H9 (cell line): ENCODE measurements around the gene CPT1B. TPM values are rescaled to one million over a fixed set of nuclear protein-coding genes. Genes with fewer than 3 reads are reported as not detected.

Source experiments
- DNase-seq: peaks from one replicate; pipeline ENCODE4 v3.0.0-alpha.2; 2017
- H2AFZ ChIP-seq: one replicate; pipeline ENCODE4 v1.6.1; 2013; ENCODE audit warnings: mild to moderate bottlenecking, low read length, control low read depth, moderate library complexity
- H2AK5ac ChIP-seq: 2 replicates; pipeline ENCODE4 v1.6.1; 2013; ENCODE audit warnings: low read length, control low read depth, mixed read lengths; ENCODE audit not compliant: insufficient read length
- H2BK120ac ChIP-seq: one replicate; pipeline ENCODE4 v1.6.1; 2013; ENCODE audit warnings: low read depth, mild to moderate bottlenecking, low read length, control low read depth, inconsistent platforms; ENCODE audit not compliant: poor library complexity, severe bottlenecking
- H2BK12ac ChIP-seq: 2 replicates; pipeline ENCODE4 v1.6.1; 2013; ENCODE audit warnings: low read length, control low read depth, mixed read lengths, low read depth; ENCODE audit not compliant: insufficient read length
- H2BK15ac ChIP-seq: 2 replicates; pipeline ENCODE4 v1.6.1; 2013; ENCODE audit warnings: low read depth, low read length, control low read depth
- H2BK20ac ChIP-seq: one replicate; pipeline ENCODE4 v1.6.1; 2013; ENCODE audit warnings: low read depth, mild to moderate bottlenecking, low read length, control low read depth, inconsistent platforms; ENCODE audit not compliant: poor library complexity, severe bottlenecking
- H2BK5ac ChIP-seq: 2 replicates; pipeline ENCODE4 v1.6.1; 2013; ENCODE audit warnings: low read length, control low read depth, mixed read lengths; ENCODE audit not compliant: insufficient read length
- H3K14ac ChIP-seq: 2 replicates; pipeline ENCODE4 v1.6.1; 2013; ENCODE audit warnings: low read length, control low read depth; ENCODE audit not compliant: insufficient read depth
- H3K18ac ChIP-seq: 2 replicates; pipeline ENCODE4 v1.6.1; 2013; ENCODE audit warnings: low read depth, mild to moderate bottlenecking, mixed read lengths, low read length, control low read depth; ENCODE audit not compliant: insufficient read length
- H3K23ac ChIP-seq: 2 replicates; pipeline ENCODE4 v1.6.1; 2013; ENCODE audit warnings: low read length, control low read depth, mixed read lengths, low read depth; ENCODE audit not compliant: insufficient read length
- H3K23me2 ChIP-seq: 2 replicates; pipeline ENCODE4 v1.6.1; 2013; ENCODE audit warnings: low read depth, mild to moderate bottlenecking, mixed read lengths, low read length, control low read depth; ENCODE audit not compliant: insufficient read length, poor library complexity, severe bottlenecking
- H3K27ac ChIP-seq: 2 replicates; pipeline ENCODE4 v1.5.1; 2013; ENCODE audit warnings: low read length, control low read depth, mixed read lengths, low read depth; ENCODE audit not compliant: insufficient read length
- H3K27me3 ChIP-seq: 2 replicates; pipeline ENCODE4 v1.6.1; 2013; ENCODE audit warnings: low read length, control low read depth, inconsistent platforms; ENCODE audit not compliant: insufficient read depth
- H3K4ac ChIP-seq: 2 replicates; pipeline ENCODE4 v1.6.1; 2013; ENCODE audit warnings: low read depth, mild to moderate bottlenecking, control low read depth, inconsistent platforms, low read length, moderate library complexity
- H3K4me1 ChIP-seq: 2 replicates; pipeline ENCODE4 v1.6.1; 2013; ENCODE audit warnings: low read length, control low read depth, inconsistent platforms; ENCODE audit not compliant: insufficient read depth
- H3K4me2 ChIP-seq: 2 replicates; pipeline ENCODE4 v1.6.1; 2013; ENCODE audit warnings: low read length, control low read depth, mixed read lengths; ENCODE audit not compliant: insufficient read length, insufficient read depth
- H3K56ac ChIP-seq: 2 replicates; pipeline ENCODE4 v1.6.1; 2013; ENCODE audit warnings: low read depth, mild to moderate bottlenecking, mixed read lengths, low read length, control low read depth; ENCODE audit not compliant: insufficient read length
- H3K79me1 ChIP-seq: 2 replicates; pipeline ENCODE4 v1.6.1; 2013; ENCODE audit warnings: low read depth, mild to moderate bottlenecking, moderate library complexity, low read length, control low read depth, inconsistent platforms; ENCODE audit not compliant: insufficient read depth, poor library complexity, severe bottlenecking
- H3K79me2 ChIP-seq: 2 replicates; pipeline ENCODE4 v1.6.1; 2013; ENCODE audit warnings: low read length, control low read depth, inconsistent platforms; ENCODE audit not compliant: insufficient read depth
- H3K9ac ChIP-seq: 2 replicates; pipeline ENCODE4 v1.6.1; 2013; ENCODE audit warnings: low read length, control low read depth, mixed read lengths; ENCODE audit not compliant: insufficient read length; ENCODE audit errors: extremely low read depth
- H3K9me3 ChIP-seq: one replicate; pipeline ENCODE4 v1.6.1; 2013; ENCODE audit warnings: low read depth, low read length, inconsistent platforms; ENCODE audit not compliant: control insufficient read depth
- H3T11ph ChIP-seq: one replicate; pipeline ENCODE4 v1.6.1; 2013; ENCODE audit warnings: mild to moderate bottlenecking, low read length, control low read depth, inconsistent platforms
- H4K20me1 ChIP-seq: one replicate; pipeline ENCODE4 v1.6.1; 2013; ENCODE audit not compliant: control insufficient read depth, insufficient read length, insufficient read depth
- H4K5ac ChIP-seq: 2 replicates; pipeline ENCODE4 v1.6.1; 2013; ENCODE audit warnings: low read depth, mild to moderate bottlenecking, mixed read lengths, low read length, control low read depth; ENCODE audit not compliant: insufficient read length
- H4K8ac ChIP-seq: replicated peaks from 2 replicates; pipeline ENCODE4 v1.6.1; 2013; ENCODE audit warnings: low read length, control low read depth, mixed read lengths, low read depth; ENCODE audit not compliant: insufficient read length
- H4K91ac ChIP-seq: 2 replicates; pipeline ENCODE4 v1.6.1; 2013; ENCODE audit warnings: low read depth, mild to moderate bottlenecking, moderate library complexity, mixed read lengths, low read length, control low read depth; ENCODE audit not compliant: insufficient read length
- H3K27ac Mint-ChIP-seq, 3 experiments: 2 replicates in 2 of 3; 3 replicates in 1 of 3; pipeline ENCODE4 v1.8.0; 2020 to 2021; ENCODE audit warnings: mixed read lengths in 3 of 3, mild to moderate bottlenecking in 1 of 3, moderate library complexity in 1 of 3
- H3K27me3 Mint-ChIP-seq: 2 replicates; pipeline ENCODE4 v1.8.0; 2021; ENCODE audit warnings: low read depth, mild to moderate bottlenecking, moderate library complexity, mixed read lengths
- H3K36me3 Mint-ChIP-seq, 3 experiments: 2 replicates in 2 of 3; 3 replicates in 1 of 3; pipeline ENCODE4 v1.8.0; 2020 to 2021; ENCODE audit warnings: low read depth in 3 of 3, mixed read lengths in 3 of 3; ENCODE audit not compliant: insufficient read depth in 1 of 3
- H3K4me1 Mint-ChIP-seq, 2 experiments: 2 replicates each; pipeline ENCODE4 v1.8.0; 2020; ENCODE audit warnings: mixed read lengths in 2 of 2
- H3K4me3 Mint-ChIP-seq, 2 experiments: 2 replicates in 1 of 2; 3 replicates in 1 of 2; pipeline ENCODE4 v1.8.0; 2020 to 2021; ENCODE audit warnings: mild to moderate bottlenecking in 2 of 2, mixed read lengths in 2 of 2, moderate library complexity in 1 of 2
- H3K9me3 Mint-ChIP-seq, 2 experiments: 2 replicates in 1 of 2; 3 replicates in 1 of 2; pipeline ENCODE4 v1.8.0; 2020; ENCODE audit warnings: mild to moderate bottlenecking in 2 of 2, mixed read lengths in 2 of 2, moderate library complexity in 1 of 2
- CTCF ChIP-seq: fragments of 200-600 bp; sonication (generic); conservative IDR thresholded peaks from 3 replicates; pipeline ENCODE4 v1.8.0; 2021; ENCODE audit warnings: antibody characterized with exemption, mild to moderate bottlenecking
- WGBS: extraction: QIAGEN DNeasy Blood & Tissue Kit; methylation state at CpG from one replicate; pipeline ENCODE4 v1.1.7; 2013; ENCODE audit warnings: missing lambda C conversion rate, low lambda C conversion rate, mixed read lengths; ENCODE audit not compliant: insufficient read length; ENCODE audit errors: extremely low coverage; 5-methylcytosine and 5-hydroxymethylcytosine counted together
- total RNA-seq: library from RNA; stranded (reverse); gene quantifications from 2 replicates; pipeline ENCODE4 v1.2.1, GENCODE V29; 2021

CPT1B gene
- total RNA-seq, 1 experiment from 2014 or later = 65.7 TPM

- peaks cover 19% of the 10 kb centered on the region for H3K27me3 Mint-ChIP-seq
- H3K4ac ChIP-seq = no peak overlapping the region
- H3K79me1 ChIP-seq = no peaks in the 10 kb centered on the region
- H3K56ac ChIP-seq = no peak overlapping the region
- no peak overlapping the region for H4K91ac ChIP-seq
- H3K9me3 Mint-ChIP-seq = no peaks in the 10 kb centered on the region; a peak in 1 of 5 replicates
- no peak overlapping the region for H3K9ac ChIP-seq
- H4K5ac ChIP-seq = no peak overlapping the region
- no peaks in the 10 kb centered on the region for H4K20me1 ChIP-seq
- H3T11ph ChIP-seq = no peak overlapping the region
- H2BK15ac ChIP-seq = no peak overlapping the region
- H3K4me2 ChIP-seq = no peak overlapping the region
- no peaks in the 10 kb centered on the region for H3K9me3 ChIP-seq
- no peak overlapping the region for H3K27ac ChIP-seq
- peak overlapping the region in 1 of 2 experiments; percentile 38; a peak in 2 of 5 replicates for H3K4me3 Mint-ChIP-seq
- peaks cover 3% of the 10 kb centered on the region; the same call in 1 of the 2 replicates for H3K4me1 ChIP-seq
- H3K27ac Mint-ChIP-seq = no peak overlapping the region
- H3K36me3 Mint-ChIP-seq = peaks cover 7 to 44% (median 32%) of the 10 kb centered on the region in 3 experiments; a peak in 6 of 7 replicates
- H3K27me3 ChIP-seq = peaks cover 5% of the 10 kb centered on the region; the same call in 1 of the 2 replicates
- H3K18ac ChIP-seq = no peak overlapping the region
- no peak for DNase-seq
- TF ChIP-seq CTCF = no peak
- H2AFZ ChIP-seq = no peak overlapping the region
- H3K14ac ChIP-seq = no peak overlapping the region
- no peaks in the 10 kb centered on the region for H3K79me2 ChIP-seq
- H2BK20ac ChIP-seq = no peak overlapping the region
- H2BK5ac ChIP-seq = no peak overlapping the region
- H2BK120ac ChIP-seq = no peak overlapping the region
- peaks cover 11 to 15% of the 10 kb centered on the region in 2 experiments for H3K4me1 Mint-ChIP-seq
- no CpG with 5 or more reads among the region's 16 CpGs for WGBS
- H4K8ac ChIP-seq = no peak overlapping the region
- H2AK5ac ChIP-seq = no peak overlapping the region
- H3K23ac ChIP-seq = no peak overlapping the region
- no peak overlapping the region for H2BK12ac ChIP-seq
- H3K23me2 ChIP-seq = peaks cover 3% of the 10 kb centered on the region
Measured at GRCh38 chr22:50523458-50523805, 54.8 kb downstream of the CPT1B start.
